SK-MEL-5 (cell line): Measurements from ENCODE around the gene PPP2R3B. TPM values are rescaled to one million over a fixed set of nuclear protein-coding genes. Genes with fewer than 3 reads are reported as not detected.

Experiments used
- DNase-seq: peaks from one replicate; pipeline ENCODE4 v3.0.0-alpha.2; 2016; ENCODE audit warnings: low read depth, low spot score
- in situ Hi-C: cut with HindIII; loops from 2 replicates; pipeline ENCODE4 v1.10.0; 2016; ENCODE audit warnings: low sequenced_read_pairs, high pct_unique_total_duplicates, low pct_unique_long_range_greater_than_20kb
- total RNA-seq: library from RNA; depleted of rRNA; stranded (reverse); fragments of >200 nt; shearing (Covaris generic); gene quantifications from 2 replicates; pipeline ENCODE4 v1.2.3, GENCODE V29; 2014

Gene PPP2R3B
- total RNA-seq, 1 experiment from 2014 or later = 6.1 TPM

DNA sequence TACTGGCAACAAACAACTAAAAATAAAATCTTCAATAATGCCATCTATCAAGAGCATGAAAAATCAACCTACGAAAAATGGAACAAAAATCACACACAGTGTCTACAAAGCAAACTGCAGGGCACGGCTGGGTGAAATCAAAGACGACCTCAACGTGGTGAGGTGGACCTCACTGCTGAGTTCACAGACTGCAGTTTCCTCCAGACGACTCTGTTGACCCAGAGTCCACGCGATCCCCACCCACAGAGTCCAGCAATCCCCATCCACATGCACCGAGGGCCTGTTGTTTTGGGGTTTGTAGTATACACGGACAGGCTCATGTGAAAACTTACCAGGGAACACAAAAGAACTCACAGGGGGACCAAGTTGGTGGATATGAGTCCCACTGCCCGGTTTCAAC is 37.0 kb downstream of the PPP2R3B start:
- no peak for DNase-seq
- in situ Hi-C loops = no loop called here

- no peak for DNase-seq
- in situ Hi-C loops = no loop called here
Observed at GRCh38 chrX:349196-349595, 37.5 kb downstream of the PPP2R3B start.

DNA sequence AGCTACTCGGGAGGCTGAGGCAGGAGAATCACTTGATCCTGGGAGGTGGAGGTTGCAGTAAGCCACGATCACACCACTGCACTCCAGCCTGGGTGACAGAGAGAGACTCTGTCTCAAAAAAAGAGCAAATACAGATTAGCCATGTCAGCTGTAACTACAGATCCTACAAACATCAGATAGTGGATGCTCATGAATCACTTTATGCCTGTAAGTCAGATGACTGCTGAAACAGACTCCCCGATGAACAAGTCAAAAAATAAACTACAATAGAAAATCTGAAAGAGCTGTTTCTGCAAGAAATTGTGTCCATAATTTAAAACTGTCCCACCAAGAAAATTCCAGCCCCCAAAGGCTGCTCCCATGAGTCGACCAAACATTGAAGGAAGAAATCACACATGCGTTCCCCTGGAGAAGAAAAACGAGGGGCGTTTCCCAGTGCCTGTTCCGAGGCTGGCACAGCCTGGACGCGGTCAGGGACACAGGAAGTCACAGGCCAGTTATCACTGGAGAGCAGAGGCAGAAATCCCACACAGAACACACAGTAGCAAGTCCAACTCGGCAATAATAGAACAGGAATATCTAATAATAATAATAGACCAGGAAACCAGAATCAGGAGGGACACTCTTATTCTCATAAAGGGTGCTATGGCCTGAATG is 38.1 kb downstream of the PPP2R3B start:
- in situ Hi-C loops = no loop called here
- no peak for DNase-seq

- DNase-seq = no peak
- in situ Hi-C loops = no loop called here
Observed at GRCh38 chrX:347351-348117, 39.2 kb downstream of the PPP2R3B start.

- DNase-seq = no peak
- in situ Hi-C loops = no loop called here
Observed at GRCh38 chrX:346034-346813, 40.5 kb downstream of the PPP2R3B start.

GRCh38 chrX:345020-345925 is 41.4 kb downstream of the PPP2R3B start:
- no peak for DNase-seq
- in situ Hi-C loops = no loop called here

GRCh38 chrX:344371-344901 is 42.3 kb downstream of the PPP2R3B start:
- in situ Hi-C loops = no loop called here

GRCh38 chrX:341541-342101 is 45.1 kb downstream of the PPP2R3B start:
- in situ Hi-C loops = no loop called here
- DNase-seq = no peak

More at GRCh38 chrX:344371-344901, 42.3 kb downstream of the PPP2R3B start:
- DNase-seq = no peak

GRCh38 chrX:340641-341423 is 45.9 kb downstream of the PPP2R3B start:
- no peak for DNase-seq
- in situ Hi-C loops = no loop called here

DNA sequence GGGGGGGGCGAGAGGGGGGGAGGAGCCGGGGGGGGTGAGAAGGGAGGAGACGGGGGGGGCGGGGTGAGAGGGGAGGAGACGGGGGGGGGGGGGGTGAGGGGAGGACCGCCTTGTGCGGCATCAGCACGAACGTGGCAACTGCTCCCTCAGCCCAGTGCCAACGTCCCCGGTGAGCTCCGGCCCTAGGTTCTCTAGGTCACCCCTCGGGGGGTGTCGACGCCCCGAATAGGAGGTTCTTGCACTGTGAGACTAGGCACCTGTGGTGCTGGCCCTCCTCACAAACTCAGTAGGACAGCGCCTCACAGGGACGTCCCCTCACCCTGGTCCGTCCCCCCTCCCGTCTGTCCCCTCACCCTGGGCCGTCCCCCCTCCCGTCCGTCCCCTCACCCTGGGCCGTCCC is 46.6 kb downstream of the PPP2R3B start:
- in situ Hi-C loops = no loop called here
- DNase-seq = no peak

GRCh38 chrX:338836-339400 is 47.8 kb downstream of the PPP2R3B start:
- in situ Hi-C loops = no loop called here
- DNase-seq = no peak

- no peak for DNase-seq
- in situ Hi-C loops = no loop called here
Observed at GRCh38 chrX:338281-338835, 48.3 kb downstream of the PPP2R3B start.

DNA sequence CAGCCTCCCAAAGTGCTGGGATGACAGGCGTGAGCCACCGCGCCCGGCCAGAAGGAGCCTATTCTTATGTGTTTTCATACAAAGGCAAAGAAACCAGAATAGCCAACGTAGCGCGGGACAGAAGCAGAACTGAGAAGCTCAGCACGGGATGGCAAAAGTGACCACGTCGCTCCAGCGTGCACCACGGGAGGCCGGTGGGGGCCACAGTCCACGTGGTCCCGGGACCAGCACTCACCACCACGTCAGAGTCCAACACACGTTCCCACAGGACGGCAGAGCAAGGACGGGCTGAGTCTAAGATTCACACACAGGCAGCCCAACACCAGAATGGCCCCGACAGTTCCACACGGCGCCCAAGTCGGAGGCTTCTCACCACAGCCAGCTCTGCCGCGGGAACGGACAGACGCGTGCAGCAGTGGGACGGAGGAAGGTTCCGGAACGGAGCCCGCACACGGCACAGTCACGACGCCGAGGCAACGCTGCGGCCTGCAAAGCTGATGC is 49.3 kb downstream of the PPP2R3B start:
- no peak for DNase-seq
- in situ Hi-C loops = no loop called here

DNA sequence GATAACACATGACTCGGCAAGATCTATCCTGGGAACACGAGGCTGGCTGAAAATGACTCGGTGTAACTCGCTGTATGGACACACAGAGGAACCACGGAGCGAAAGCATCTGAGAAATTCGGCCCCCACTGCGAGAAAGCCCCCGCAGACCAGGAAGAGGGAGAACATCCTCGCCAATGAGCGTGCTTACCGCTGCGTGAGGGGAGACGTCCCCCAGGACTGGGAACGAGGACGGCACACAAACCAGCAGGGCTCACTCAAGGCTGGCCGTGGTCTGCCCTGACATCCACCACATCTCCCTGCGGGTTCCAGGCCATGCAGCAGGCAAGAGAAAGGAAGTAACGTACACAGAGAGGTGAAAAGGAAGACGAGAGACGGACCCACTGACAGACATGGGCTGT is 50.5 kb downstream of the PPP2R3B start:
- in situ Hi-C loops = no loop called here
- DNase-seq = no peak

GRCh38 chrX:335758-336155 is 51.0 kb downstream of the PPP2R3B start:
- in situ Hi-C loops = no loop called here
- DNase-seq = no peak
